Stimulated activated CD4-positive, alpha-beta T cell treated with anti-CD3 and anti-CD28 coated beads, TNF-alpha, amount 100 ng/mL, for 1 hour (primary cell): ENCODE results near the gene RCOR2.
"Not testable (repeated sequence)": the region's sequence is repeated elsewhere in the genome, so short reads cannot be mapped to it uniquely, and the experiment has no call there.

Experiments
- DNase-seq, 3 donors: peaks; one replicate each; pipeline ENCODE4 v3.0.0-alpha.2; 2020; ENCODE audit warnings: low read depth in 3 of 3, low spot score in 1 of 3

The RCOR2 gene

GRCh38 chr11:63879598-63880402 is 37.2 kb downstream of the RCOR2 start:
- DNase-seq: no peak

GRCh38 chr11:63877658-63878241 is 39.2 kb downstream of the RCOR2 start:
- no peak for DNase-seq

GRCh38 chr11:63876616-63877015 is 40.3 kb downstream of the RCOR2 start:
- no peak for DNase-seq

GRCh38 chr11:63875506-63876065 is 41.4 kb downstream of the RCOR2 start:
- DNase-seq: no peak

GRCh38 chr11:63874511-63874910 is 42.5 kb downstream of the RCOR2 start:
- DNase-seq: no peak

GRCh38 chr11:63873311-63873710 is 43.7 kb downstream of the RCOR2 start:
- DNase-seq: no peak

GRCh38 chr11:63872800-63873197 is 44.2 kb downstream of the RCOR2 start:
- no peak for DNase-seq

- no peak for DNase-seq
Observed at GRCh38 chr11:63871962-63872799, 44.8 kb downstream of the RCOR2 start.

- no peak for DNase-seq
Observed at GRCh38 chr11:63870351-63871140, 46.4 kb downstream of the RCOR2 start.

- no peak for DNase-seq
Observed at GRCh38 chr11:63869683-63870082, 47.3 kb downstream of the RCOR2 start.

- DNase-seq: no peak
Observed at GRCh38 chr11:63869171-63869591, 47.8 kb downstream of the RCOR2 start.

- DNase-seq: no peak
Observed at GRCh38 chr11:63868399-63869064, 48.4 kb downstream of the RCOR2 start.

GRCh38 chr11:63867511-63867910 is 49.5 kb downstream of the RCOR2 start:
- no peak for DNase-seq

GRCh38 chr11:63866211-63866610 is 50.8 kb downstream of the RCOR2 start:
- DNase-seq: peak; percentile 33 to 60 (median 50)

- DNase-seq: not testable (repeated sequence)
Observed at GRCh38 chr11:63863620-63864019, 53.3 kb downstream of the RCOR2 start.

GRCh38 chr11:63862923-63863322 is 54.0 kb downstream of the RCOR2 start:
- no peak for DNase-seq
